Neural progenitor cell (in vitro differentiated cells): ENCODE data around the gene SCN2B. TPM values are rescaled to one million over a fixed set of nuclear protein-coding genes. Genes with fewer than 3 reads are reported as not detected.
A peak's percentile ranks its signal among the peaks of the same experiment; 100 is the strongest.

ENCODE experiments used
- DNase-seq: peaks from one replicate; pipeline ENCODE4 v3.0.0-alpha.2; 2016; ENCODE audit warnings: low spot score
- H2AFZ ChIP-seq: fragments of 200-600 bp; sonication (generic); replicated peaks from 2 replicates; pipeline ENCODE4 v1.6.1; 2016; ENCODE audit warnings: antibody characterized with exemption
- H3F3A ChIP-seq: fragments of 200-600 bp; sonication (generic); 2 replicates; pipeline ENCODE4 v1.6.1; 2016; ENCODE audit warnings: antibody characterized with exemption, low read depth
- H3K27ac ChIP-seq: fragments of 200-600 bp; sonication (generic); 2 replicates; pipeline ENCODE4 v1.5.1; 2016; ENCODE audit warnings: mild to moderate bottlenecking
- H3K27me3 ChIP-seq: fragments of 200-600 bp; sonication (generic); 2 replicates; pipeline ENCODE4 v1.6.1; 2016; ENCODE audit warnings: mild to moderate bottlenecking, moderate library complexity
- H3K36me3 ChIP-seq: fragments of 200-600 bp; sonication (generic); 2 replicates; pipeline ENCODE4 v1.5.1; 2016
- H3K4me1 ChIP-seq: fragments of 200-600 bp; sonication (generic); 2 replicates; pipeline ENCODE4 v1.6.1; 2016; ENCODE audit warnings: mixed run types
- H3K4me2 ChIP-seq: fragments of 200-600 bp; sonication (generic); 2 replicates; pipeline ENCODE4 v1.6.1; 2016
- H3K4me3 ChIP-seq: fragments of 200-600 bp; sonication (generic); 2 replicates; pipeline ENCODE4 v1.5.1; 2016
- H3K79me2 ChIP-seq: fragments of 200-600 bp; sonication (generic); 2 replicates; pipeline ENCODE4 v1.6.1; 2016; ENCODE audit warnings: low read depth
- H3K9ac ChIP-seq: fragments of 200-600 bp; sonication (generic); 2 replicates; pipeline ENCODE4 v1.6.1; 2016
- H3K9me3 ChIP-seq: fragments of 200-600 bp; sonication (generic); 2 replicates; pipeline ENCODE4 v1.5.1; 2016; ENCODE audit warnings: low read depth
- H4K20me1 ChIP-seq: fragments of 200-600 bp; sonication (generic); 2 replicates; pipeline ENCODE4 v1.6.1; 2016; ENCODE audit warnings: low read depth
- H3K27ac Mint-ChIP-seq: 3 replicates; pipeline ENCODE4 v1.8.0; 2021; ENCODE audit warnings: mixed read lengths
- H3K27me3 Mint-ChIP-seq: 2 replicates; pipeline ENCODE4 v1.8.0; 2022; ENCODE audit warnings: low read depth, mild to moderate bottlenecking, inconsistent platforms, moderate library complexity, mixed read lengths; ENCODE audit not compliant: insufficient read depth
- H3K36me3 Mint-ChIP-seq: 3 replicates; pipeline ENCODE4 v1.8.0; 2021; ENCODE audit warnings: mixed read lengths
- H3K4me1 Mint-ChIP-seq: 3 replicates; pipeline ENCODE4 v1.8.0; 2021; ENCODE audit warnings: mixed read lengths
- H3K4me3 Mint-ChIP-seq: 3 replicates; pipeline ENCODE4 v1.8.0; 2021; ENCODE audit warnings: mild to moderate bottlenecking, moderate library complexity, mixed read lengths
- H3K9me3 Mint-ChIP-seq: 3 replicates; pipeline ENCODE4 v1.8.0; 2020; ENCODE audit warnings: mixed read lengths
- EZH2 ChIP-seq: fragments of 200-600 bp; sonication (generic); IDR thresholded peaks from 2 replicates; pipeline ENCODE4 v1.6.1; 2017; ENCODE audit warnings: antibody characterized with exemption, mild to moderate bottlenecking, moderate library complexity
- EZH2phosphoT487 ChIP-seq: fragments of 200-600 bp; sonication (generic); IDR thresholded peaks from 2 replicates; pipeline ENCODE4 v1.6.1; 2017; ENCODE audit warnings: antibody characterized with exemption
- total RNA-seq: library from RNA; depleted of rRNA; stranded (reverse); fragments of >200 nt; gene quantifications from 2 replicates; pipeline ENCODE4 v1.2.3, GENCODE V29; 2015; ENCODE audit warnings: low replicate concordance
- TF ChIP-seq, protein P1 (sequence below): fragments of 200-600 bp; sonication (generic); IDR thresholded peaks from 2 replicates; pipeline ENCODE4 v1.5.1; 2017; ENCODE audit warnings: antibody characterized with exemption, mild to moderate bottlenecking

SCN2B gene
- total RNA-seq, 1 donor from 2014 or later = 0.15 TPM

- no peaks in the 10 kb centered on the region for H3K79me2 ChIP-seq
- Mint-ChIP-seq H3K36me3 (no peaks in the 10 kb centered on the region), H3K9me3 (no peaks in the 10 kb centered on the region), H3K4me1 (peaks cover 30% of the 10 kb centered on the region), H3K4me3 (no peak overlapping the region), H3K27ac (no peak overlapping the region), H3K27me3 (peaks cover 51% of the 10 kb centered on the region)
- no peaks in the 10 kb centered on the region for H4K20me1 ChIP-seq
- no peak overlapping the region for H3K4me2 ChIP-seq
- no peaks in the 10 kb centered on the region for H3K9me3 ChIP-seq
- TF ChIP-seq EZH2phosphoT487 (no peak), EZH2 (no peak)
- TF ChIP-seq, protein P1, sequence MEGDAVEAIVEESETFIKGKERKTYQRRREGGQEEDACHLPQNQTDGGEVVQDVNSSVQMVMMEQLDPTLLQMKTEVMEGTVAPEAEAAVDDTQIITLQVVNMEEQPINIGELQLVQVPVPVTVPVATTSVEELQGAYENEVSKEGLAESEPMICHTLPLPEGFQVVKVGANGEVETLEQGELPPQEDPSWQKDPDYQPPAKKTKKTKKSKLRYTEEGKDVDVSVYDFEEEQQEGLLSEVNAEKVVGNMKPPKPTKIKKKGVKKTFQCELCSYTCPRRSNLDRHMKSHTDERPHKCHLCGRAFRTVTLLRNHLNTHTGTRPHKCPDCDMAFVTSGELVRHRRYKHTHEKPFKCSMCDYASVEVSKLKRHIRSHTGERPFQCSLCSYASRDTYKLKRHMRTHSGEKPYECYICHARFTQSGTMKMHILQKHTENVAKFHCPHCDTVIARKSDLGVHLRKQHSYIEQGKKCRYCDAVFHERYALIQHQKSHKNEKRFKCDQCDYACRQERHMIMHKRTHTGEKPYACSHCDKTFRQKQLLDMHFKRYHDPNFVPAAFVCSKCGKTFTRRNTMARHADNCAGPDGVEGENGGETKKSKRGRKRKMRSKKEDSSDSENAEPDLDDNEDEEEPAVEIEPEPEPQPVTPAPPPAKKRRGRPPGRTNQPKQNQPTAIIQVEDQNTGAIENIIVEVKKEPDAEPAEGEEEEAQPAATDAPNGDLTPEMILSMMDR = no peak
- H3K4me3 ChIP-seq = no peak overlapping the region
- H3K4me1 ChIP-seq = peaks cover 28% of the 10 kb centered on the region
- H3K27ac ChIP-seq = no peak overlapping the region
- peaks cover 11% of the 10 kb centered on the region for H3F3A ChIP-seq
- H3K9ac ChIP-seq = no peak overlapping the region
- no peak for DNase-seq
- H3K27me3 ChIP-seq = peaks cover 86% of the 10 kb centered on the region
- no peaks in the 10 kb centered on the region for H3K36me3 ChIP-seq
- H2AFZ ChIP-seq = no peak overlapping the region
Measured at GRCh38 chr11:118172356-118172755, 4.1 kb downstream of the SCN2B start.

DNA sequence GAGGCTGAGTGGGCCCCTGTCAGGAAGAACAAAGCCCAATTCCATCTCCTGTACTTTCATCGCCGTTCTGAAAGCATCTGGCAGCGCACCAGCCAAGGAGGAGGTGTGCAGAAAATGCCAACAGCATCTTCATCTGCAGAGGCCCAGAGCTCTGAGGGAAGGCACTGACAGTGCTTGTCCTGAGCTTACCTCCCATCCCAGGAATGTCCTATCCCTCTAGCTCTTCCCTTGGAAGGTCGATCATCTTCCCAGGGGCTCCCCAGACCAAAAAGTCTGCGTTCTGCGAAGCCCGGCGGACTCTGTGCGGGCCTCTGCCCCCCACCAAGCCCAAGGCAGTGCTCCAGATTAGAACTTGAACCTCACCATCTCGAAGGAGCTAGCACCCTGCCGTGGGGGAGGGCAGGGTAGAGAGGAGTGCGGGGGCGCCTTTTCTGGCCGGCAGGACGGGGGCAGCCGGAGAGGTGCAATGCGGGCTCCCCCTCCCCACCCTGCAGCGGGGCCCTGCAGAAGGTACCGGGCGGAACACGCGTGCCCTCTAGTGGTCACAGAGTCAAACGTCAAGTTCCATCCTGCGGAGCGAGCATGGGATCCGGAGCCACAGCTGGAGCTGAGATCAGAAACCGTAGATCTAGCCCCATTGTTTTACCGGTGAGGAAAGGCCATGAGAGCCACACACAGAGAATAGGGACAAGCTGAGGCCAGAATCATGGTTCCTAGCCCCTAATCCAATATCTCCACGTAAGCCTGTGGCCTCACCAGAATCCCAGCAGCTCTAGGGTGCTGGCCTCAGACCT is 5.0 kb downstream of the SCN2B start:
- DNase-seq = peak; percentile 91
- Mint-ChIP-seq H3K4me3 (no peak overlapping the region), H3K27ac (no peak overlapping the region), H3K9me3 (no peaks in the 10 kb centered on the region), H3K36me3 (no peaks in the 10 kb centered on the region), H3K4me1 (peaks cover 30% of the 10 kb centered on the region), H3K27me3 (peaks cover 56% of the 10 kb centered on the region)
- H3K36me3 ChIP-seq = no peaks in the 10 kb centered on the region
- no peak overlapping the region for H3K27ac ChIP-seq
- H3K9me3 ChIP-seq = no peaks in the 10 kb centered on the region
- no peak overlapping the region for H3K9ac ChIP-seq
- peaks cover 11% of the 10 kb centered on the region for H3F3A ChIP-seq
- peak overlapping the region; percentile 80 for H3K4me2 ChIP-seq
- TF ChIP-seq, protein P1 = peak; percentile 91
- no peak for TF ChIP-seq EZH2
- TF ChIP-seq EZH2phosphoT487 = no peak
- no peaks in the 10 kb centered on the region for H3K79me2 ChIP-seq
- H3K27me3 ChIP-seq = peaks cover 90% of the 10 kb centered on the region
- no peak overlapping the region for H2AFZ ChIP-seq
- peaks cover 28% of the 10 kb centered on the region for H3K4me1 ChIP-seq
- H3K4me3 ChIP-seq = peak overlapping the region; percentile 42
- no peaks in the 10 kb centered on the region for H4K20me1 ChIP-seq

DNA sequence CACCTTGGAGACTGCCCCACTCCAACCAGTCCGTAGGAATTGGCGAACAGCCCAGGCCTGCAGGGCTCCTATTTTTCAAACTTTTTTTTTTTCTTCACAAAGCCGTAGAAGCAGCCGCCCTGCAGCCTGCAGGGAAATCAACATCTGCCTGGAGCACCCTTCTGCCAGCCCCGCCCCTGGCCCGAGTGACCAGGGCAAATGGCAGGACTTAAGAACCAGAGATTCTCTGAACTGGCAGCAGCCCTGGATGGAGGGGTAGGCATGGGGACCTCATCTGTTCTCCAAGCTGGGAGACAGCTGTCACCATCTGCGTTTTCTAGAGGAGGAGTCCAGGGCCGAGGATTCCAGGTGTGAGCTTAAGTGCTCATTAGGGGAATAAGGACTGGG is 5.6 kb downstream of the SCN2B start:
- Histone ChIP-seq H3K27me3 (peaks cover 84% of the 10 kb centered on the region), H3F3A (peaks cover 8% of the 10 kb centered on the region), H3K79me2 (no peaks in the 10 kb centered on the region), H3K36me3 (no peaks in the 10 kb centered on the region), H3K9ac (no peak overlapping the region), H3K4me1 (peaks cover 22% of the 10 kb centered on the region), H2AFZ (no peak overlapping the region), H3K4me3 (no peak overlapping the region), H3K4me2 (peak overlapping the region; percentile 80), H3K27ac (no peak overlapping the region), H3K9me3 (no peaks in the 10 kb centered on the region), H4K20me1 (no peaks in the 10 kb centered on the region)
- DNase-seq = no peak
- TF ChIP-seq EZH2phosphoT487 (no peak), EZH2 (peak; percentile 10)
- Mint-ChIP-seq H3K27ac (no peak overlapping the region), H3K27me3 (peaks cover 54% of the 10 kb centered on the region), H3K4me1 (peaks cover 24% of the 10 kb centered on the region), H3K9me3 (no peaks in the 10 kb centered on the region), H3K4me3 (no peak overlapping the region), H3K36me3 (no peaks in the 10 kb centered on the region)

DNA sequence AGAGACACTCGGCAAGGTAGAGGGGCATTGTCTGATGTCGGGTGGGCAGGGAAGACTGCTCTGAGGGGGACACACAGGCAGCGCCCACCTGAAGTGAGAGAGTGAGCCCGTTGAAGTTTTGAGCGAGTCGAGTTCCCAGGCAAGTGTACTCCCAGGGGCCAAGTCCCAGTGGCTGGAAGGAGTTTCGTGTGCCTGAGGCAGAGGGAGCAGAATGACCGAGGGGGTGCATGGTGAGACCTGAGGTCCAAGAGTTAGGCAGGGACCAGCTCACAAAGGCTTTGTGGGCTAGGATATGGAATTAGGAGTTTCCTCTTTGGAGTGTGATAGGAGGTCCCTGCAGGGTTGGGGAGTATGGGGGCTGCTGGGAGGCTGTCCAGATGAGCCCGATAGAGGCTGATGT is 6.2 kb downstream of the SCN2B start:
- H3K27ac ChIP-seq = no peak overlapping the region
- H4K20me1 ChIP-seq = no peaks in the 10 kb centered on the region
- no peak for TF ChIP-seq EZH2phosphoT487
- peak; percentile 7 for TF ChIP-seq EZH2
- H3K4me1 ChIP-seq = peaks cover 16% of the 10 kb centered on the region
- Mint-ChIP-seq H3K4me1 (peaks cover 17% of the 10 kb centered on the region), H3K9me3 (no peaks in the 10 kb centered on the region), H3K27ac (no peak overlapping the region), H3K36me3 (no peaks in the 10 kb centered on the region), H3K27me3 (peaks cover 53% of the 10 kb centered on the region), H3K4me3 (peak overlapping the region; percentile 31)
- H3K36me3 ChIP-seq = no peaks in the 10 kb centered on the region
- no peak for DNase-seq
- no peaks in the 10 kb centered on the region for H3K79me2 ChIP-seq
- no peak overlapping the region for H3K4me2 ChIP-seq
- no peak overlapping the region for H3K9ac ChIP-seq
- no peak overlapping the region for H2AFZ ChIP-seq
- H3K27me3 ChIP-seq = peaks cover 77% of the 10 kb centered on the region
- peaks cover 5% of the 10 kb centered on the region for H3F3A ChIP-seq
- H3K9me3 ChIP-seq = no peaks in the 10 kb centered on the region
- H3K4me3 ChIP-seq = no peak overlapping the region
